ENCODE data around the gene PTPRK. TPM values are rescaled to one million over a fixed set of nuclear protein-coding genes. Genes with fewer than 3 reads are reported as not detected.

PTPRK gene
- total and polyA plus RNA-seq, 9 of the 15 experiments (the other 6 are each of a cell fraction or from before 2014, with no cell fraction given), result 0.04 to 0.51 TPM; not detected in 7

GRCh38 chr6:128276311-128276710 is 244.1 kb downstream of the PTPRK start:
- in situ Hi-C loops (cut with MboI) (no loop called here), intact Hi-C loops (cut with micrococcal nuclease) (no loop called here)
- H3K9me1 ChIP-seq (ENCODE audit: control insufficient read depth, insufficient read depth, low read length), result no peaks in the 10 kb centered on the region
- no peak overlapping the region for H3K9ac ChIP-seq (ENCODE audit: insufficient read depth in 1 of 2, low read depth in 2 of 2, low read length in 2 of 2)
- DNase-seq (ENCODE audit: extremely low read depth in 1 of 4, low spot score in 3 of 4) (no peak), FAIRE-seq (no peak), ATAC-seq (no peak)
- no peak overlapping the region for H3K27ac ChIP-seq (ENCODE audit: extremely low read depth, low read depth, low read length)
- H3K4me3 ChIP-seq, result no peak overlapping the region
- no peak overlapping the region for H2AFZ ChIP-seq (ENCODE audit: low read depth, low read length)
- no TSS peak for BruUV-seq (replicated peaks)
- H3K9me3 ChIP-seq (replicated peaks; ENCODE audit: control insufficient read depth, insufficient read depth, low read depth, low read length), result no peaks in the 10 kb centered on the region
- no peak overlapping the region for H3K4me2 ChIP-seq (ENCODE audit: insufficient read depth, low read length)
- H3K79me2 ChIP-seq (ENCODE audit: control insufficient read depth, insufficient read depth, low read length), result no peaks in the 10 kb centered on the region
- POLR2A ChIA-PET, result no interaction called here
- CTCF ChIA-PET (ENCODE audit: low intra/inter-chr PET ratio), result no interaction called here
- no peaks in the 10 kb centered on the region for H3K4me1 ChIP-seq (replicated peaks in 1 of 2; ENCODE audit: control insufficient read depth in 2 of 2, insufficient read depth in 2 of 2, low read length in 2 of 2)
- H3K36me3 ChIP-seq (ENCODE audit: control insufficient read depth, insufficient read depth, low read length), result no peaks in the 10 kb centered on the region
- TF ChIP-seq ZNF408 (CRISPR knock-in tag; IDR thresholded peaks at IDR 0.05; ENCODE audit: low read depth) (no peak), OTX1 (CRISPR knock-in tag; IDR thresholded peaks at IDR 0.05) (no peak), POLR3G (IDR thresholded peaks at IDR 0.05; ENCODE audit: extremely low read depth, insufficient read length, insufficient replicate concordance) (no peak), ELK1 (CRISPR knock-in tag; IDR thresholded peaks at IDR 0.05) (no peak), ZNF561 (CRISPR knock-in tag; conservative IDR thresholded peaks at IDR 0.05) (no peak)
- no peaks in the 10 kb centered on the region for H4K20me1 ChIP-seq (replicated peaks; ENCODE audit: control insufficient read depth, insufficient read depth, low read length)
- no peaks in the 10 kb centered on the region for H3K27me3 ChIP-seq (ENCODE audit: control insufficient read depth in 2 of 2, insufficient read depth in 2 of 2, low read length in 2 of 2)

GRCh38 chr6:128275681-128276080 is 244.7 kb downstream of the PTPRK start:
- intact Hi-C loops (cut with micrococcal nuclease), result no loop called here
- CTCF ChIA-PET (ENCODE audit: low intra/inter-chr PET ratio), result no interaction called here
- no peak overlapping the region for H3K4me2 ChIP-seq (ENCODE audit: insufficient read depth, low read length)

More at GRCh38 chr6:128275681-128276080, 244.7 kb downstream of the PTPRK start:
- Histone ChIP-seq H3K9me1 (ENCODE audit: control insufficient read depth, insufficient read depth, low read length) (no peaks in the 10 kb centered on the region), H3K27me3 (ENCODE audit: control insufficient read depth in 2 of 2, insufficient read depth in 2 of 2, low read length in 2 of 2) (no peaks in the 10 kb centered on the region), H3K79me2 (ENCODE audit: control insufficient read depth, insufficient read depth, low read length) (no peaks in the 10 kb centered on the region), H4K20me1 (replicated peaks; ENCODE audit: control insufficient read depth, insufficient read depth, low read length) (no peaks in the 10 kb centered on the region), H3K9me3 (replicated peaks; ENCODE audit: control insufficient read depth, insufficient read depth, low read depth, low read length) (no peaks in the 10 kb centered on the region), H3K4me3 (no peak overlapping the region), H3K4me1 (replicated peaks in 1 of 2; ENCODE audit: control insufficient read depth in 2 of 2, insufficient read depth in 2 of 2, low read length in 2 of 2) (no peaks in the 10 kb centered on the region), H3K27ac (ENCODE audit: extremely low read depth, low read depth, low read length) (no peak overlapping the region), H3K36me3 (ENCODE audit: control insufficient read depth, insufficient read depth, low read length) (no peaks in the 10 kb centered on the region), H3K9ac (ENCODE audit: insufficient read depth in 1 of 2, low read depth in 2 of 2, low read length in 2 of 2) (no peak overlapping the region), H2AFZ (ENCODE audit: low read depth, low read length) (no peak overlapping the region)
- DNase-seq (ENCODE audit: extremely low read depth in 1 of 4, low spot score in 3 of 4) (no peak), FAIRE-seq (no peak), ATAC-seq (no peak)
- in situ Hi-C loops (cut with MboI), result no loop called here
- no TSS peak for BruUV-seq (replicated peaks)
- TF ChIP-seq ZNF444 (CRISPR knock-in tag; IDR thresholded peaks at IDR 0.05) (no peak), CHD1 (IDR thresholded peaks at IDR 0.05; ENCODE audit: low read length) (no peak), ESRRB (CRISPR knock-in tag; IDR thresholded peaks at IDR 0.05; ENCODE audit: borderline replicate concordance) (no peak), RAD51 (IDR thresholded peaks at IDR 0.05; ENCODE audit: borderline replicate concordance, low read depth) (no peak), CREB3 (tag; conservative IDR thresholded peaks at IDR 0.05; ENCODE audit: low read depth) (no peak), NFATC3 (IDR thresholded peaks at IDR 0.05) (no peak), ZKSCAN8 (CRISPR knock-in tag; IDR thresholded peaks at IDR 0.05) (no peak), IRF1 (CRISPR knock-in tag; IDR thresholded peaks at IDR 0.05; ENCODE audit: borderline replicate concordance) (no peak), OTX1 (CRISPR knock-in tag; IDR thresholded peaks at IDR 0.05) (no peak)
- POLR2A ChIA-PET, result no interaction called here

Data from K562 (cell line).